ENCODE data around the gene HRNR.

The HRNR gene

GRCh38 chr1:152169366-152170025 is 54.5 kb downstream of the HRNR start:
- H3K36me3 Mint-ChIP-seq = no peaks in the 10 kb centered on the region
- H3K4me1 Mint-ChIP-seq = peaks cover 7% of the 10 kb centered on the region
- H3K27ac Mint-ChIP-seq = no peak overlapping the region
- no peak overlapping the region for H3K4me3 Mint-ChIP-seq
- DNase-seq (ENCODE audit: low spot score in 2 of 2) = no peak
- H3K9me3 Mint-ChIP-seq = no peaks in the 10 kb centered on the region
- no peak for ATAC-seq

- Mint-ChIP-seq H3K27ac (no peak overlapping the region), H3K9me3 (no peaks in the 10 kb centered on the region), H3K4me1 (peaks cover 7% of the 10 kb centered on the region), H3K36me3 (no peaks in the 10 kb centered on the region), H3K4me3 (no peak overlapping the region)
- DNase-seq (ENCODE audit: low spot score in 2 of 2) = no peak
- ATAC-seq = no peak
These were observed 55.5 kb downstream of the HRNR start for GRCh38 chr1:152168535-152168868.

- ATAC-seq (no peak), DNase-seq (ENCODE audit: low spot score in 2 of 2) (no peak)
- H3K4me3 Mint-ChIP-seq = no peak overlapping the region
- no peak overlapping the region for H3K27ac Mint-ChIP-seq
- H3K9me3 Mint-ChIP-seq = no peaks in the 10 kb centered on the region
- H3K36me3 Mint-ChIP-seq = no peaks in the 10 kb centered on the region
- peaks cover 7% of the 10 kb centered on the region for H3K4me1 Mint-ChIP-seq
These were observed 56.0 kb downstream of the HRNR start for GRCh38 chr1:152167835-152168534.

GRCh38 chr1:152166966-152167365 is 57.0 kb downstream of the HRNR start:
- Mint-ChIP-seq H3K27ac (no peak overlapping the region), H3K9me3 (no peaks in the 10 kb centered on the region), H3K36me3 (no peaks in the 10 kb centered on the region), H3K4me1 (peaks cover 7% of the 10 kb centered on the region), H3K4me3 (no peak overlapping the region)
- DNase-seq (ENCODE audit: low spot score in 2 of 2) (no peak), ATAC-seq (no peak)

GRCh38 chr1:152165286-152166077 is 58.5 kb downstream of the HRNR start:
- no peak overlapping the region for H3K27ac Mint-ChIP-seq
- ATAC-seq (no peak), DNase-seq (ENCODE audit: low spot score in 2 of 2) (no peak)
- no peaks in the 10 kb centered on the region for H3K9me3 Mint-ChIP-seq
- no peak overlapping the region for H3K4me3 Mint-ChIP-seq
- H3K4me1 Mint-ChIP-seq = peaks cover 7% of the 10 kb centered on the region
- no peaks in the 10 kb centered on the region for H3K36me3 Mint-ChIP-seq

- Mint-ChIP-seq H3K9me3 (no peaks in the 10 kb centered on the region), H3K36me3 (no peaks in the 10 kb centered on the region), H3K4me1 (peaks cover 7% of the 10 kb centered on the region), H3K27ac (no peak overlapping the region), H3K4me3 (no peak overlapping the region)
- ATAC-seq = no peak
- no peak for DNase-seq (ENCODE audit: low spot score in 2 of 2)
These were observed 59.4 kb downstream of the HRNR start for GRCh38 chr1:152164517-152165136.

GRCh38 chr1:152162792-152163463 is 61.1 kb downstream of the HRNR start:
- Mint-ChIP-seq H3K27ac (no peak overlapping the region), H3K36me3 (no peaks in the 10 kb centered on the region)

More at GRCh38 chr1:152162792-152163463, 61.1 kb downstream of the HRNR start:
- Mint-ChIP-seq H3K4me1 (peaks cover 7% of the 10 kb centered on the region), H3K9me3 (no peaks in the 10 kb centered on the region), H3K4me3 (no peak overlapping the region)
- ATAC-seq = no peak
- no peak for DNase-seq (ENCODE audit: low spot score in 2 of 2)

Data from stimulated activated effector memory CD8-positive, alpha-beta T cell treated with anti-CD3 and anti-CD28 coated beads, Interleukin-12 subunit alpha, Interleukin-12 subunit beta, amount 100 ng/mL, for 72 hours (primary cell).